B cell (primary cell): ENCODE results near the gene STXBP4. TPM values are rescaled to one million over a fixed set of nuclear protein-coding genes. Genes with fewer than 3 reads are reported as not detected.

Experiments
- ATAC-seq: fragments of 200-7000 bp; cut with Tn5 transposase; one replicate; pipeline ENCODE4 v1.10.0; 2021; ENCODE audit warnings: low read depth, mild to moderate bottlenecking, moderate number of reproducible peaks, moderate library complexity
- CTCF ChIA-PET: fragments of 350-600 bp; sonication (Branson Sonifier 250); formaldehyde crosslinking; loops from one replicate; lab custom pipeline; 2021; ENCODE audit warnings: antibody characterized with exemption, inconsistent platforms; lab: Charles Lee
- POLR2A ChIA-PET: fragments of 350-600 bp; sonication (Branson Sonifier 250); formaldehyde crosslinking; loops from one replicate; lab custom pipeline; 2021; ENCODE audit warnings: antibody characterized with exemption; lab: Charles Lee
- DNase-seq: peaks from one replicate; pipeline ENCODE4 v3.0.0; 2013
- H2AFZ ChIP-seq: 2 replicates; pipeline ENCODE4 v1.6.1; 2012; ENCODE audit warnings: mild to moderate bottlenecking, low read depth, low read length; ENCODE audit not compliant: insufficient read depth, poor library complexity, severe bottlenecking
- H3K27ac ChIP-seq, 2 donors: 1 replicate in 1 of 2; 2 replicates in 1 of 2; pipeline ENCODE4 v1.5.1; 2012 to 2013; ENCODE audit warnings: low read length in 2 of 2, mild to moderate bottlenecking in 2 of 2, moderate library complexity in 1 of 2
- H3K27me3 ChIP-seq, 4 experiments: fragments of 200-600 bp in 1 of 4; sonication (generic) in 1 of 4; replicated peaks in 1 of 4; 1 replicate in 2 of 4; 2 replicates in 2 of 4; pipeline versions ENCODE4 v1.6.1 to v1.7.0; 2013 to 2016; ENCODE audit warnings: low read length in 3 of 4, mild to moderate bottlenecking in 2 of 4, mixed read lengths in 1 of 4, moderate library complexity in 1 of 4; ENCODE audit not compliant: insufficient read depth in 4 of 4, control insufficient read depth in 3 of 4; ENCODE audit errors: control extremely low read depth in 1 of 4
- H3K36me3 ChIP-seq, 2 experiments: replicated peaks in 1 of 2; 1 replicate in 1 of 2; 2 replicates in 1 of 2; pipeline versions ENCODE4 v1.6.1 to v1.7.1; 2013; ENCODE audit warnings: low read length in 1 of 2; ENCODE audit not compliant: insufficient read depth in 2 of 2, control insufficient read depth in 1 of 2; ENCODE audit errors: control extremely low read depth in 1 of 2, extremely low read depth in 1 of 2
- H3K4me1 ChIP-seq, 2 donors: fragments of 200-600 bp in 1 of 2; sonication (generic) in 1 of 2; 1 replicate in 1 of 2; 2 replicates in 1 of 2; pipeline versions ENCODE4 v1.5.1 to v1.6.1; 2013 to 2017; ENCODE audit warnings: low read length in 2 of 2; ENCODE audit not compliant: control insufficient read depth in 2 of 2, insufficient read depth in 2 of 2
- H3K4me2 ChIP-seq: replicated peaks from 2 replicates; pipeline ENCODE3; 2012; ENCODE audit warnings: mild to moderate bottlenecking, low read depth, low read length; ENCODE audit not compliant: poor library complexity, severe bottlenecking
- H3K4me3 ChIP-seq, 5 experiments: fragments of 200-600 bp in 1 of 5; sonication (generic) in 1 of 5; 1 replicate in 3 of 5; 2 replicates in 2 of 5; pipeline versions ENCODE4 v1.5.1 to v1.7.0; 2011 to 2016; ENCODE audit warnings: low read length in 4 of 5, mild to moderate bottlenecking in 4 of 5, low read depth in 2 of 5, control low read depth in 1 of 5, moderate library complexity in 1 of 5; ENCODE audit not compliant: insufficient read depth in 1 of 5; ENCODE audit errors: control extremely low read depth in 1 of 5, extremely low read depth in 1 of 5
- H3K79me2 ChIP-seq: fragments of 200-600 bp; sonication (generic); one replicate; pipeline ENCODE4 v1.6.0; 2016; ENCODE audit warnings: low read length; ENCODE audit not compliant: control insufficient read depth, insufficient read depth
- H3K9ac ChIP-seq: fragments of 200-600 bp; sonication (generic); 2 replicates; pipeline ENCODE4 v1.6.1; 2017; ENCODE audit warnings: mild to moderate bottlenecking, low read length, moderate library complexity
- H3K9me3 ChIP-seq, 3 donors: one replicate each; pipeline versions ENCODE4 v1.6.1 to v1.7.1; 2013; ENCODE audit warnings: low read length in 2 of 3; ENCODE audit not compliant: control insufficient read depth in 2 of 3, insufficient read depth in 1 of 3; ENCODE audit errors: control extremely low read depth in 1 of 3
- H4K20me1 ChIP-seq: 2 replicates; pipeline ENCODE4 v1.6.0; 2012; ENCODE audit warnings: mild to moderate bottlenecking, low read length; ENCODE audit not compliant: insufficient read depth, control insufficient read depth, poor library complexity, severe bottlenecking
- H3K27ac Mint-ChIP-seq: one replicate; pipeline ENCODE4 v1.8.0; 2021; ENCODE audit warnings: mixed read lengths
- H3K27me3 Mint-ChIP-seq: one replicate; pipeline ENCODE4 v1.8.0; 2021; ENCODE audit warnings: mixed read lengths
- H3K4me1 Mint-ChIP-seq: one replicate; pipeline ENCODE4 v1.8.0; 2021; ENCODE audit warnings: mixed read lengths
- H3K4me3 Mint-ChIP-seq: one replicate; pipeline ENCODE4 v1.8.0; 2021; ENCODE audit warnings: mixed read lengths
- H3K9me3 Mint-ChIP-seq: one replicate; pipeline ENCODE4 v1.8.0; 2022; ENCODE audit warnings: mixed read lengths; ENCODE audit not compliant: insufficient read depth
- CTCF ChIP-seq: fragments of 200-600 bp; IDR thresholded peaks from one replicate; pipeline ENCODE4 v1.8.0; 2022; ENCODE audit warnings: antibody characterized with exemption, mild to moderate bottlenecking
- EZH2 ChIP-seq: IDR thresholded peaks from 2 replicates; pipeline ENCODE4 v1.6.1; 2012; ENCODE audit warnings: borderline replicate concordance, low read depth, mild to moderate bottlenecking, moderate library complexity, low read length; ENCODE audit not compliant: insufficient read depth, poor library complexity, severe bottlenecking
- WGBS: methylation state at CpG from one replicate; pipeline ENCODE4 v1.1.5; 2013; ENCODE audit warnings: missing lambda C conversion rate; ENCODE audit not compliant: insufficient coverage; 5-methylcytosine and 5-hydroxymethylcytosine counted together
- intact Hi-C: fragments of 100-400 bp; cut with micrococcal nuclease; formaldehyde crosslinking; loops from one replicate; pipeline ENCODE4 v1.10.0; 2022
- polyA plus RNA-seq: library from polyadenylated mRNA; depleted of rRNA; stranded (reverse); fragments of >200 nt; gene quantifications from 2 replicates; pipeline ENCODE4 v1.2.3, GENCODE V29; 2012
- total RNA-seq, 2 donors: library from RNA; stranded (reverse); fragments of 120-200 nt in 1 of 2; gene quantifications; 1 replicate in 1 of 2; 2 replicates in 1 of 2; pipeline versions ENCODE4 v1.2.3 to v1.2.4, GENCODE V29; 2013 to 2022

The STXBP4 gene
- total and polyA plus RNA-seq, 2 donors (not counting 1 experiment from before 2014, with no cell fraction given): 1.2 to 11.4 TPM

GRCh38 chr17:54951286-54951685 is 17.3 kb upstream of the STXBP4 start:
- TF ChIP-seq CTCF: no peak
- no peak for TF ChIP-seq EZH2
- POLR2A ChIA-PET: no interaction called here
- Histone ChIP-seq H3K9me3 (no peaks in the 10 kb centered on the region), H3K36me3 (no peaks in the 10 kb centered on the region), H3K79me2 (no peaks in the 10 kb centered on the region), H3K27me3 (peaks cover 0 to 5% (median 1%) of the 10 kb centered on the region in 4 experiments), H3K4me3 (no peak overlapping the region), H4K20me1 (no peaks in the 10 kb centered on the region), H3K4me2 (no peak overlapping the region), H3K4me1 (no peaks in the 10 kb centered on the region), H3K9ac (no peak overlapping the region), H2AFZ (no peak overlapping the region), H3K27ac (no peak overlapping the region)
- Mint-ChIP-seq H3K27ac (no peak overlapping the region), H3K27me3 (peaks cover 10% of the 10 kb centered on the region), H3K9me3 (no peaks in the 10 kb centered on the region), H3K4me1 (no peaks in the 10 kb centered on the region), H3K4me3 (no peak overlapping the region)
- DNase-seq (no peak), ATAC-seq (no peak)
- 100% methylated on average over 1 of the region's 4 CpGs for WGBS
- intact Hi-C loops: no loop called here
- CTCF ChIA-PET: interaction anchor here (0.5 kb wide), 1 partner anchor 575 kb away, joined by 3 read pairs; no protein-coding TSS in a partner anchor

DNA sequence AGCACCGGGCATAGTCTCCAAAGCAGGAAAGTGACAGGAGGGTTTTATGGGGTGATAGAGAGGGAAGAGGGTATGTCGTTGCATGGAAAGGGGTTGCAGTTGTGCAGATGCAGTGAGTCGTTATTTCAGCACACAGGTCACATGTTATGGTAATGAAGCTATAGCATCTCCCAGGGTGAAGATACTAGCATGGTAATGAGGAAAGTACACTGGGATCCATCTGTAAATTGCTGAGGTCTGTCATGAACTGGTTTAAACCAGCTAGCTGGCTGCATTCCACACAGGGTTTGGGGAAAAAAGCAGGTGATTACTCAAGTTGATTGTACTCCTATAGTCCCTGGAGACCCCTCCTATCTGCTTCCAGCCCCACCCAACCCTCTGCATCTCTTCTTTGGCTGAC is 11.8 kb upstream of the STXBP4 start:
- H3K9ac ChIP-seq: no peak overlapping the region
- no peak overlapping the region for H3K4me3 ChIP-seq
- H3K9me3 ChIP-seq: no peaks in the 10 kb centered on the region
- no peaks in the 10 kb centered on the region for H3K79me2 ChIP-seq
- H3K27ac ChIP-seq: no peak overlapping the region
- ChIA-PET POLR2A (no interaction called here), CTCF (no interaction called here)
- TF ChIP-seq EZH2 (no peak), CTCF (no peak)
- Mint-ChIP-seq H3K4me1 (no peaks in the 10 kb centered on the region), H3K4me3 (no peak overlapping the region), H3K27me3 (no peaks in the 10 kb centered on the region), H3K9me3 (no peaks in the 10 kb centered on the region), H3K27ac (no peak overlapping the region)
- DNase-seq (no peak), ATAC-seq (no peak)
- WGBS: 100% methylated on average over 3 of the region's 3 CpGs
- H4K20me1 ChIP-seq: no peaks in the 10 kb centered on the region
- no peaks in the 10 kb centered on the region for H3K27me3 ChIP-seq
- H3K4me2 ChIP-seq: no peak overlapping the region
- peaks cover 0 to 17% of the 10 kb centered on the region in 2 experiments for H3K36me3 ChIP-seq
- H3K4me1 ChIP-seq: no peaks in the 10 kb centered on the region
- no peak overlapping the region for H2AFZ ChIP-seq
- intact Hi-C loops: no loop called here
